HFF-Myc (cell line): ENCODE results near the gene PPP1R12B.
"Not testable (repeated sequence)": the region's sequence is repeated elsewhere in the genome, so short reads cannot be mapped to it uniquely, and the experiment has no call there.

Experiments used
- DNase-seq: peaks from one replicate; pipeline ENCODE4 v3.0.0-alpha.2; 2011; ENCODE audit warnings: low read depth; ENCODE audit errors: extremely low read depth
- H3K4me3 ChIP-seq: replicated peaks from 2 replicates; pipeline ENCODE4 v1.5.1; 2011; ENCODE audit warnings: low read depth, mild to moderate bottlenecking, control low read depth, low read length
- TF ChIP-seq, protein P1 (sequence below): IDR thresholded peaks from 2 replicates; pipeline ENCODE4 v1.5.1; 2012; ENCODE audit warnings: mild to moderate bottlenecking, low read depth, low read length, control low read depth; ENCODE audit errors: missing control alignments

Gene PPP1R12B

GRCh38 chr1:202630541-202630940 lies 282.0 kb downstream of the PPP1R12B start:
- H3K4me3 ChIP-seq: no peak overlapping the region

DNA sequence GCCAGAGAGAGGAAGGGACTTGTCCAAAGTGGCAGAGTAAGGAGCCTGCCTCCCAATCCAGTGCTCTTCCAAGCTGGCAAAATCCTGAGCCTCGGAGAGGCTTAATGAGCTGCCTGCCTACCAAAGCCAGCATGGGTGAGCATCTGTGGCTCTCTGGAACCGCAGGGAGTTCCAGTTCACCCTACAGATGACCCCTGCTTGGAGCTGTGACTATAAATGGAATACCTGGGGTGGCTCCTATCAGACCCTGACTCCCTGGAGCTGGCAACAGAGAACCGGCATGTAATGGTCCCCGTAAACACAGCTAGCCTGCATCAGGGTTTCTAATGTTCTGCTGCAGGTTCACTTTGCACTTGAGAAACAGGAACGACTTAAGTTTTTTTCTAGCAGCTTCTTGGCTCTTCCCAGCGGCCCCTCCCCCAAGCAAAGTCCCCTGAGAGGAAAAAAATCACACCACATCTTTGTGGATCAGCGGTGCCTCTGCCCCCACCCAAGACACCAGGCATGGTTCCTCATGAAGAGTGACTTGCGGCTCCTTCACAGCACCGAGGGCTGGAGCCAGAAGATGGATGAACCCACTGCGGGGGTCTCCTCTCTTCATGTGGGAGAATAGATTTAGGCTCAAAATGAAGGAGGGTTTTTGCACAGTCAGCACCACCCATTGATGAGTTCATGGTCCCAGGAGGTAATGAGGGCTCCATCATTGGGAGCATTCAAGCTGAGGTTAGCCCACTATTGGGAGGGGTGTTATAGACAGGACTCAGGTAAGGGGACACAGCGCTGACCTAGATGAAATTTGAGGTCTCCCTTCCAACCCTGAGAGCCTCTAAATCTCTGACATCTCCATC lies 282.8 kb downstream of the PPP1R12B start:
- TF ChIP-seq, protein P1, sequence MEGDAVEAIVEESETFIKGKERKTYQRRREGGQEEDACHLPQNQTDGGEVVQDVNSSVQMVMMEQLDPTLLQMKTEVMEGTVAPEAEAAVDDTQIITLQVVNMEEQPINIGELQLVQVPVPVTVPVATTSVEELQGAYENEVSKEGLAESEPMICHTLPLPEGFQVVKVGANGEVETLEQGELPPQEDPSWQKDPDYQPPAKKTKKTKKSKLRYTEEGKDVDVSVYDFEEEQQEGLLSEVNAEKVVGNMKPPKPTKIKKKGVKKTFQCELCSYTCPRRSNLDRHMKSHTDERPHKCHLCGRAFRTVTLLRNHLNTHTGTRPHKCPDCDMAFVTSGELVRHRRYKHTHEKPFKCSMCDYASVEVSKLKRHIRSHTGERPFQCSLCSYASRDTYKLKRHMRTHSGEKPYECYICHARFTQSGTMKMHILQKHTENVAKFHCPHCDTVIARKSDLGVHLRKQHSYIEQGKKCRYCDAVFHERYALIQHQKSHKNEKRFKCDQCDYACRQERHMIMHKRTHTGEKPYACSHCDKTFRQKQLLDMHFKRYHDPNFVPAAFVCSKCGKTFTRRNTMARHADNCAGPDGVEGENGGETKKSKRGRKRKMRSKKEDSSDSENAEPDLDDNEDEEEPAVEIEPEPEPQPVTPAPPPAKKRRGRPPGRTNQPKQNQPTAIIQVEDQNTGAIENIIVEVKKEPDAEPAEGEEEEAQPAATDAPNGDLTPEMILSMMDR: no peak
- no peak overlapping the region for H3K4me3 ChIP-seq
- no peak for DNase-seq

More at GRCh38 chr1:202630541-202630940, 282.0 kb downstream of the PPP1R12B start:
- DNase-seq: no peak
- TF ChIP-seq, protein P1: no peak

GRCh38 chr1:202632241-202632640 lies 283.7 kb downstream of the PPP1R12B start:
- H3K4me3 ChIP-seq: no peak overlapping the region
- TF ChIP-seq, protein P1: no peak
- DNase-seq: no peak

- H3K4me3 ChIP-seq, DNase-seq: not testable (repeated sequence)
These were observed 287.7 kb downstream of the PPP1R12B start for GRCh38 chr1:202636171-202636570.

DNA sequence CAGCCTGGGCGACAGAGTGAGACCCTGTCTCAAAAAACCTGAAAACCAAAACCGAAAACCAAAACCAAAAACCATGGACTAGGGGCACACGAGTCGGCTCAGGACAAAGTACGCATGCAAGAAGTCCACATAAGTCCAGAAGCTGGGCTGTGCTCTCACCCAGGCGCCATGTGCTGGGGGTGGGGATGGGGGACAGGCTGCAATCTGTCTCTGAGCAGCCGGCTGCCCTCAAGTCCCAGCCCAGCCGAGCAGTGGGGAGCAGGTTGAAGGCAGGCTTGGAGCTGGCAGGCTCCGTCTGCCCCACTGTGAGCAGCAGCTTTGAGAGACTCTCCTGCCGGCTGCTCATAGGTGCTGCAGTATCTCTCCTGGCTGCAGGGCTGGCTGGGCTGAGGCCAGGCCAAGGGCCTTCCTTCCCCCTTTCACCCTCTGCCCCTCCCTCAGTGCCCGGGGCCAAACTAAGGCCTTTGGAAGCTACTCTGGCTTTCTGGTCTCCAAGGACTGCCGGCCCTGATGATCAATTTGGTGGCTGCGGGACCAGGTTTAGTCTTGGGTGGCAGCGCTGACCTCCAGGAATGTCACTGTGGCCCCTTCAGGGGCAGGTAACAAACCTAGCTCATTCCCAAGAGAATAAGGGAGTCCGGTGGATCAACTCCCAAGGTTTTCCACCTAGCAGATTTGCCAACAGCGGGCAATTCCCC lies 289.0 kb downstream of the PPP1R12B start:
- DNase-seq, H3K4me3 ChIP-seq: not testable (repeated sequence)

- no peak overlapping the region for H3K4me3 ChIP-seq
- TF ChIP-seq, protein P1: no peak
- DNase-seq: no peak
These were observed 289.7 kb downstream of the PPP1R12B start for GRCh38 chr1:202638019-202638700.

DNA sequence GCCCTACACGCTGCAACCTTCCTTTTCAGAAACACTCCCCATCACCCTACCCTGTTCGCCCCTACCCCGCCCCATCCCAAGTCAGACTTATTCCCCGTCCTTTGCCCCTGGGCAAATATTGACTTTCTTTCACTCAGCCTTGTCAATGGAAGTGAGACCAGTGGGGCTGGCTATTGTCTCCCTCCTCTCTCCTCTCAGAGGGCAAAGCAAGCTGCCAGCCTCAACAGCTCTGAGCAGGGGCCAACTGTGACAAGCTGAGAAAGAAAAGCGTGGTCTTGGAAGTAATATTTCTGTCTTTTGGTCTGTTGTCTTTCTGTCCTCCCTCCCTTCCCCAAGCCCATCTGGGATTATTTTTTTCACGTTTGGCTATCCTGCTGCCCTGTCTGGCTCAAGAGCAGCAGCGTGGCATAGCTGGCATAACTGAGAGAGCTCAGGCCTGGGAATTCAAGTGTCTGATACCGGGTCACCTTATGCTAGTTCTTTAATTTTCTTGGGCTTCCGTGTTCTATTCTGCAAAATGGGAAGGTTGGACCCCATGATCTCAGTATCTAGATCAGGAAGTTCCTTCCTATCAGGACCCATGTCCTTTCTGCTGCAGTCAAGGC lies 290.3 kb downstream of the PPP1R12B start:
- DNase-seq, H3K4me3 ChIP-seq: not testable (repeated sequence)

DNA sequence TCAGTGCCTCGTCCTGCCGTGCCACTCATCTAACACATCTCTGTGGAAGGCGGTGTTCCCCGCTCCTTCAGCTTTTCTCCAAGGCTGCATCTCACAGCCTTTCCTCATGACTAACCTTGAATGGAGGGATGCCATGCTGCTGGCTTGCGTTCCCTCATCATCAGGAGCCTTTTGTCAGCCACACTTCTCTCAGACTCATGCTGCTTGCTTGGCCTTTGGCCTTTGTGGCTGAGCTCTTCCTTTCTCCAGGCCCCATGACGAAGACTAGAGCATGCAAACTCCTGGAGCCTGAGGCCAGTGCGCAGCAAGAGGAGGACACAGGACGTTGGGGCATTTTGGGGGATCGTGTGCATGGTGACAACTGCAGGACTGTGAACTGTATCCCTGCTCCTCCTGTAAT lies 291.0 kb downstream of the PPP1R12B start:
- no peak overlapping the region for H3K4me3 ChIP-seq
- DNase-seq: no peak
- TF ChIP-seq, protein P1: no peak
